A549 (cell line): Measurements from ENCODE around the gene ANKHD1. TPM values are rescaled to one million over a fixed set of nuclear protein-coding genes. Genes with fewer than 3 reads are reported as not detected.

Source experiments
- ATAC-seq, 2 experiments: fragments of 200-7000 bp in 1 of 2; fragments of >200 bp in 1 of 2; cut with Nextera tagmentation in 1 of 2; cut with Tn5 transposase in 1 of 2; 3 replicates each; pipeline versions ENCODE4 v1.8.0 to v1.9.1; 2018 to 2020; ENCODE audit warnings: mild to moderate bottlenecking in 1 of 2, moderate library complexity in 1 of 2
- CTCF ChIA-PET: fragments of 300-600 bp; sonication (Branson Sonifier 250); formaldehyde crosslinking; extraction: SDS; loops from one replicate; lab custom pipeline; 2021; ENCODE audit warnings: antibody characterized with exemption, inconsistent platforms; lab: Yijun Ruan, JAX
- POLR2A ChIA-PET: fragments of 350-600 bp; formaldehyde crosslinking; extraction: SDS; loops from one replicate; lab custom pipeline; 2021; ENCODE audit warnings: antibody characterized with exemption, inconsistent platforms; lab: Yijun Ruan, JAX
- DNase-seq, 2 experiments: peaks; one replicate each; pipeline versions ENCODE4 v3.0.0 to v3.0.0-alpha.2; 2011 to 2016; ENCODE audit warnings: low read depth in 1 of 2, low spot score in 1 of 2
- FAIRE-seq: peaks from 2 replicates; lab custom pipeline; 2011; peaks lifted over from hg19 to GRCh38; lab: Jason Lieb, UNC
- H3K27ac ChIP-seq, 2 experiments: fragments of >200 bp; sonication (Bioruptor Twin); formaldehyde crosslinking; 3 replicates each; pipeline ENCODE4 v1.5.1; 2016 to 2017
- H3K4me1 ChIP-seq: fragments of >200 bp; sonication (Bioruptor Twin); formaldehyde crosslinking; 3 replicates; pipeline ENCODE4 v1.6.1; 2016
- H3K4me2 ChIP-seq: fragments of >200 bp; sonication (Bioruptor Twin); formaldehyde crosslinking; 3 replicates; pipeline ENCODE4 v1.6.1; 2016
- H3K4me3 ChIP-seq: fragments of >200 bp; sonication (Bioruptor Twin); formaldehyde crosslinking; 3 replicates; pipeline ENCODE4 v1.5.1; 2016
- H3K9me3 ChIP-seq: fragments of >200 bp; sonication (Bioruptor Twin); formaldehyde crosslinking; 3 replicates; pipeline ENCODE4 v1.6.1; 2016
- CEBPB ChIP-seq, 2 experiments: fragments of >200 bp in 1 of 2; sonication (Bioruptor Twin) in 1 of 2; formaldehyde crosslinking in 1 of 2; IDR thresholded peaks; 2 replicates each; pipeline ENCODE4 v1.6.1; 2012 to 2016
- CHD2 ChIP-seq: fragments of 150-350 bp; IDR thresholded peaks from 2 replicates; pipeline ENCODE4 v1.6.1; 2014; ENCODE audit warnings: low read length; ENCODE audit not compliant: partially characterized antibody
- EHF ChIP-seq: fragments of 250-450 bp; sonication (Bioruptor Pico); IDR thresholded peaks from 2 replicates; pipeline ENCODE4 v1.5.0; 2020; ENCODE audit warnings: mild to moderate bottlenecking
- EHMT2 ChIP-seq: fragments of 200-600 bp; sonication (generic); IDR thresholded peaks from 2 replicates; pipeline ENCODE4 v1.6.1; 2016; ENCODE audit warnings: antibody characterized with exemption, low read depth, mild to moderate bottlenecking, moderate library complexity
- EP300 ChIP-seq, 2 experiments: fragments of >200 bp; sonication (Bioruptor Twin); formaldehyde crosslinking; IDR thresholded peaks; 2 replicates in 1 of 2; 3 replicates in 1 of 2; pipeline ENCODE4 v1.6.1; 2016 to 2017
- GATA3 ChIP-seq: IDR thresholded peaks from 2 replicates; pipeline ENCODE4 v1.6.1; 2012; ENCODE audit warnings: borderline replicate concordance
- HOXB5 ChIP-seq: fragments of 250-450 bp; sonication (Bioruptor Pico); IDR thresholded peaks from 2 replicates; pipeline ENCODE4 v1.5.0; 2020; ENCODE audit warnings: mild to moderate bottlenecking, moderate library complexity
- JUN ChIP-seq, 2 experiments: fragments of >200 bp; sonication (Bioruptor Twin); formaldehyde crosslinking; IDR thresholded peaks; 2 replicates in 1 of 2; 3 replicates in 1 of 2; pipeline ENCODE4 v1.6.1; 2016 to 2017
- JUNB ChIP-seq: fragments of >200 bp; sonication (Bioruptor Twin); formaldehyde crosslinking; IDR thresholded peaks from 2 replicates; pipeline ENCODE4 v1.6.1; 2016
- KDM1A ChIP-seq: fragments of 200-600 bp; sonication (generic); IDR thresholded peaks from 2 replicates; pipeline ENCODE4 v1.6.1; 2016; ENCODE audit warnings: low read depth, mild to moderate bottlenecking
- KDM5A ChIP-seq: fragments of 200-600 bp; sonication (generic); IDR thresholded peaks from 2 replicates; pipeline ENCODE4 v1.6.1; 2016; ENCODE audit warnings: antibody characterized with exemption, mild to moderate bottlenecking
- MAFK ChIP-seq: fragments of 450-650 bp; IDR thresholded peaks from 2 replicates; pipeline ENCODE4 v1.6.1; 2014; ENCODE audit not compliant: partially characterized antibody
- MAX ChIP-seq: IDR thresholded peaks from 2 replicates; pipeline ENCODE4 v1.6.1; 2012
- MYC ChIP-seq: IDR thresholded peaks from 2 replicates; pipeline ENCODE4 v1.6.1; 2012; ENCODE audit warnings: mild to moderate bottlenecking, inconsistent platforms, low read length, improper control_type of control experiment, borderline replicate concordance
- PHF8 ChIP-seq: fragments of 200-600 bp; sonication (generic); IDR thresholded peaks from 2 replicates; pipeline ENCODE4 v1.6.1; 2016; ENCODE audit warnings: low read depth, mild to moderate bottlenecking, antibody characterized with exemption, moderate library complexity, borderline replicate concordance
- RCOR1 ChIP-seq: fragments of 150-350 bp; IDR thresholded peaks from 2 replicates; pipeline ENCODE4 v1.6.1; 2014; ENCODE audit warnings: antibody characterized with exemption, low read length, low read depth
- RFX5 ChIP-seq: fragments of 450-650 bp; IDR thresholded peaks from 2 replicates; pipeline ENCODE4 v1.7.1; 2014; ENCODE audit warnings: antibody characterized with exemption, mild to moderate bottlenecking, moderate library complexity
- RNF2 ChIP-seq: fragments of 200-600 bp; sonication (generic); IDR thresholded peaks from 2 replicates; pipeline ENCODE4 v1.6.1; 2016; ENCODE audit warnings: low read depth, mild to moderate bottlenecking, antibody characterized with exemption, moderate library complexity, borderline replicate concordance
- SMC3 ChIP-seq: fragments of >200 bp; sonication (Bioruptor Twin); formaldehyde crosslinking; IDR thresholded peaks from 3 replicates; pipeline ENCODE4 v1.6.1; 2018; ENCODE audit warnings: inconsistent platforms
- TP53 ChIP-seq: fragments of 250-450 bp; sonication (Bioruptor Pico); IDR thresholded peaks from 2 replicates; pipeline ENCODE4 v1.5.0; 2021; ENCODE audit warnings: mild to moderate bottlenecking, moderate library complexity
- ZC3H11A ChIP-seq: fragments of 450-650 bp; IDR thresholded peaks from 2 replicates; pipeline ENCODE4 v1.6.1; 2014; ENCODE audit warnings: antibody characterized with exemption, mild to moderate bottlenecking
- WGBS: methylation state at CpG from one replicate; pipeline ENCODE4 v1.1.6; 2017; ENCODE audit errors: missing lambda C conversion rate; 5-methylcytosine and 5-hydroxymethylcytosine counted together
- polyA plus RNA-seq, 4 experiments: library from polyadenylated mRNA; depleted of rRNA in 3 of 4; stranded (reverse); fragments of >200 nt; fragmentation: RNase III in 1 of 4; extraction: RNeasy Plus Mini Kit Qiagen cat#74134 plus additional on column Dnase treatment in 1 of 4; gene quantifications; 2 replicates in 3 of 4; 3 replicates in 1 of 4; pipeline ENCODE4 v1.2.3, GENCODE V29; 2011 to 2017
- TF ChIP-seq, protein P1 (sequence below): fragments of 150-350 bp; IDR thresholded peaks from 2 replicates; pipeline ENCODE4 v1.6.1; 2014; ENCODE audit warnings: low read depth, mild to moderate bottlenecking, low read length
- TF ChIP-seq, protein P2 (sequence below): fragments of >200 bp; sonication (Bioruptor Twin); formaldehyde crosslinking; IDR thresholded peaks from 2 replicates; pipeline ENCODE4 v1.6.1; 2016
- TF ChIP-seq, protein P3 (sequence below): fragments of 450-650 bp; IDR thresholded peaks from 2 replicates; pipeline ENCODE4 v1.6.1; 2014; ENCODE audit warnings: antibody characterized with exemption
- TF ChIP-seq, protein P4 (sequence below): fragments of 200-600 bp; sonication (generic); IDR thresholded peaks from 2 replicates; pipeline ENCODE4 v1.6.1; 2016; ENCODE audit warnings: antibody characterized with exemption, mild to moderate bottlenecking, moderate library complexity
- TF ChIP-seq, protein P5 (sequence below): fragments of 250-450 bp; sonication (Bioruptor Pico); IDR thresholded peaks from 2 replicates; pipeline ENCODE4 v1.5.0; 2021; ENCODE audit warnings: mild to moderate bottlenecking, moderate library complexity, borderline replicate concordance

The ANKHD1 gene
- polyA plus RNA-seq, 2 of the 4 experiments (the other 2 are of a cell fraction), result 46.9 to 94.1 TPM

- peak overlapping the region; percentile 56 to 75 for H3K27ac ChIP-seq
- DNase-seq, result no peak
Measured at GRCh38 chr5:140546851-140547507, 145.3 kb downstream of the ANKHD1 start.

GRCh38 chr5:140547508-140548299 is 146.1 kb downstream of the ANKHD1 start, which contains the start of gene EIF4EBP3:
TSS of gene EIF4EBP3 (plus strand) at chr5:140547662. CDS start at chr5:140547738, 76 bp downstream.
- ATAC-seq (peak; percentile 94 to 96), FAIRE-seq (no peak), DNase-seq (peak; percentile 87 to 90)
- ChIA-PET POLR2A (interaction anchor here (0.6 to 3.2 kb wide), 6 partner anchors 10 to 163 kb away, joined by 3 to 32 read pairs (median 6); partner anchors contain the start of genes ANKHD1, APBB3, IK and NDUFA2), CTCF (interaction anchor here (0.6 to 4.2 kb wide), 19 partner anchors 9 to 1071 kb away, joined by 3 to 21 read pairs (median 4); partner anchors contain the start of genes CD14, DIAPH1, HARS1 and HARS2)
- peaks cover 26% of the 10 kb centered on the region for H3K4me1 ChIP-seq
- H3K4me2 ChIP-seq, result peak within 1 kb of the TSS; percentile 73
- peak within 1 kb of the TSS; percentile 56 to 75 for H3K27ac ChIP-seq
- no peaks in the 10 kb centered on the region for H3K9me3 ChIP-seq
- 53% methylated on average over 37 of the region's 52 CpGs for WGBS
- no peak within 1 kb of the TSS for H3K4me3 ChIP-seq
- TF ChIP-seq MAX (peak; percentile 96), MYC (peak; percentile 90; the same call in 1 of the 2 replicates), KDM5A (no peak), EHF (CRISPR knock-in tag) (no peak), MAFK (no peak), PHF8 (no peak), JUN (IDR thresholded peaks at IDR 0.05) (peak in 1 of 2 experiments; percentile 42; a peak in 2 of 5 replicates), ZC3H11A (no peak), SMC3 (peak; percentile 27; the same call in 2 of the 3 replicates), RCOR1 (no peak), KDM1A (no peak), RFX5 (no peak), HOXB5 (CRISPR knock-in tag) (no peak), CEBPB (IDR thresholded peaks at IDR 0.05) (no peak), JUNB (no peak), EP300 (IDR thresholded peaks at IDR 0.05) (no peak), RNF2 (no peak), GATA3 (no peak), TP53 (no peak), EHMT2 (no peak)
- TF ChIP-seq, protein P1, sequence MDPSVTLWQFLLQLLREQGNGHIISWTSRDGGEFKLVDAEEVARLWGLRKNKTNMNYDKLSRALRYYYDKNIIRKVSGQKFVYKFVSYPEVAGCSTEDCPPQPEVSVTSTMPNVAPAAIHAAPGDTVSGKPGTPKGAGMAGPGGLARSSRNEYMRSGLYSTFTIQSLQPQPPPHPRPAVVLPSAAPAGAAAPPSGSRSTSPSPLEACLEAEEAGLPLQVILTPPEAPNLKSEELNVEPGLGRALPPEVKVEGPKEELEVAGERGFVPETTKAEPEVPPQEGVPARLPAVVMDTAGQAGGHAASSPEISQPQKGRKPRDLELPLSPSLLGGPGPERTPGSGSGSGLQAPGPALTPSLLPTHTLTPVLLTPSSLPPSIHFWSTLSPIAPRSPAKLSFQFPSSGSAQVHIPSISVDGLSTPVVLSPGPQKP, result no peak
- TF ChIP-seq, protein P2, sequence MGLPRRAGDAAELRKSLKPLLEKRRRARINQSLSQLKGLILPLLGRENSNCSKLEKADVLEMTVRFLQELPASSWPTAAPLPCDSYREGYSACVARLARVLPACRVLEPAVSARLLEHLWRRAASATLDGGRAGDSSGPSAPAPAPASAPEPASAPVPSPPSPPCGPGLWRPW, result no peak
- TF ChIP-seq, protein P3, sequence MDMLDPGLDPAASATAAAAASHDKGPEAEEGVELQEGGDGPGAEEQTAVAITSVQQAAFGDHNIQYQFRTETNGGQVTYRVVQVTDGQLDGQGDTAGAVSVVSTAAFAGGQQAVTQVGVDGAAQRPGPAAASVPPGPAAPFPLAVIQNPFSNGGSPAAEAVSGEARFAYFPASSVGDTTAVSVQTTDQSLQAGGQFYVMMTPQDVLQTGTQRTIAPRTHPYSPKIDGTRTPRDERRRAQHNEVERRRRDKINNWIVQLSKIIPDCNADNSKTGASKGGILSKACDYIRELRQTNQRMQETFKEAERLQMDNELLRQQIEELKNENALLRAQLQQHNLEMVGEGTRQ, result peak; percentile 86
- TF ChIP-seq, protein P4, sequence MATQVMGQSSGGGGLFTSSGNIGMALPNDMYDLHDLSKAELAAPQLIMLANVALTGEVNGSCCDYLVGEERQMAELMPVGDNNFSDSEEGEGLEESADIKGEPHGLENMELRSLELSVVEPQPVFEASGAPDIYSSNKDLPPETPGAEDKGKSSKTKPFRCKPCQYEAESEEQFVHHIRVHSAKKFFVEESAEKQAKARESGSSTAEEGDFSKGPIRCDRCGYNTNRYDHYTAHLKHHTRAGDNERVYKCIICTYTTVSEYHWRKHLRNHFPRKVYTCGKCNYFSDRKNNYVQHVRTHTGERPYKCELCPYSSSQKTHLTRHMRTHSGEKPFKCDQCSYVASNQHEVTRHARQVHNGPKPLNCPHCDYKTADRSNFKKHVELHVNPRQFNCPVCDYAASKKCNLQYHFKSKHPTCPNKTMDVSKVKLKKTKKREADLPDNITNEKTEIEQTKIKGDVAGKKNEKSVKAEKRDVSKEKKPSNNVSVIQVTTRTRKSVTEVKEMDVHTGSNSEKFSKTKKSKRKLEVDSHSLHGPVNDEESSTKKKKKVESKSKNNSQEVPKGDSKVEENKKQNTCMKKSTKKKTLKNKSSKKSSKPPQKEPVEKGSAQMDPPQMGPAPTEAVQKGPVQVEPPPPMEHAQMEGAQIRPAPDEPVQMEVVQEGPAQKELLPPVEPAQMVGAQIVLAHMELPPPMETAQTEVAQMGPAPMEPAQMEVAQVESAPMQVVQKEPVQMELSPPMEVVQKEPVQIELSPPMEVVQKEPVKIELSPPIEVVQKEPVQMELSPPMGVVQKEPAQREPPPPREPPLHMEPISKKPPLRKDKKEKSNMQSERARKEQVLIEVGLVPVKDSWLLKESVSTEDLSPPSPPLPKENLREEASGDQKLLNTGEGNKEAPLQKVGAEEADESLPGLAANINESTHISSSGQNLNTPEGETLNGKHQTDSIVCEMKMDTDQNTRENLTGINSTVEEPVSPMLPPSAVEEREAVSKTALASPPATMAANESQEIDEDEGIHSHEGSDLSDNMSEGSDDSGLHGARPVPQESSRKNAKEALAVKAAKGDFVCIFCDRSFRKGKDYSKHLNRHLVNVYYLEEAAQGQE, result no peak
- TF ChIP-seq, protein P5, sequence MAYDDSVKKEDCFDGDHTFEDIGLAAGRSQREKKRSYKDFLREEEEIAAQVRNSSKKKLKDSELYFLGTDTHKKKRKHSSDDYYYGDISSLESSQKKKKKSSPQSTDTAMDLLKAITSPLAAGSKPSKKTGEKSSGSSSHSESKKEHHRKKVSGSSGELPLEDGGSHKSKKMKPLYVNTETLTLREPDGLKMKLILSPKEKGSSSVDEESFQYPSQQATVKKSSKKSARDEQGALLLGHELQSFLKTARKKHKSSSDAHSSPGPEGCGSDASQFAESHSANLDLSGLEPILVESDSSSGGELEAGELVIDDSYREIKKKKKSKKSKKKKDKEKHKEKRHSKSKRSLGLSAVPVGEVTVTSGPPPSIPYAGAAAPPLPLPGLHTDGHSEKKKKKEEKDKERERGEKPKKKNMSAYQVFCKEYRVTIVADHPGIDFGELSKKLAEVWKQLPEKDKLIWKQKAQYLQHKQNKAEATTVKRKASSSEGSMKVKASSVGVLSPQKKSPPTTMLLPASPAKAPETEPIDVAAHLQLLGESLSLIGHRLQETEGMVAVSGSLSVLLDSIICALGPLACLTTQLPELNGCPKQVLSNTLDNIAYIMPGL (CRISPR knock-in tag), result no peak

More at GRCh38 chr5:140546851-140547507, 145.3 kb downstream of the ANKHD1 start:
- POLR2A ChIA-PET, result interaction anchor here (0.7 to 3.2 kb wide), 5 partner anchors 11 to 164 kb away, joined by 3 to 32 read pairs (median 9); partner anchors contain the start of genes ANKHD1, APBB3, IK and NDUFA2
- H3K4me1 ChIP-seq, result peaks cover 26% of the 10 kb centered on the region
- peak overlapping the region; percentile 73 for H3K4me2 ChIP-seq
- CTCF ChIA-PET, result interaction anchor here (0.6 to 4.2 kb wide), 16 partner anchors 8 to 302 kb away, joined by 3 to 21 read pairs (median 4); partner anchors contain the start of genes CD14, SRA1 and TMCO6
- WGBS, result 77% methylated on average over 13 of the region's 13 CpGs
- no peak for FAIRE-seq
- TF ChIP-seq GATA3, result peak; percentile 18; the same call in 1 of the 2 replicates
- TF ChIP-seq CHD2, result no peak
- TF ChIP-seq JUN (IDR thresholded peaks at IDR 0.05), result 0 out of 5 replicates have a peak, but pooled peaks of 1 of the 2 experiments have one; percentile 40
- TF ChIP-seq, all 56 proteins: peak for 2
- peak; percentile 12 to 35; a peak in 5 of 6 replicates for ATAC-seq
- H3K9me3 ChIP-seq, result no peaks in the 10 kb centered on the region
- H3K4me3 ChIP-seq, result no peak overlapping the region
